H1 (cell line): ENCODE measurements around the gene TTC21A. TPM values are rescaled to one million over a fixed set of nuclear protein-coding genes. Genes with fewer than 3 reads are reported as not detected.

Experiments
- CTCF ChIA-PET: fragments of 300-600 bp; sonication (Branson Sonifier 250); formaldehyde crosslinking; loops from one replicate; lab custom pipeline; 2021; ENCODE audit not compliant: partially characterized antibody; lab: Charles Lee
- POLR2A ChIA-PET: fragments of 300-600 bp; sonication (Branson Sonifier 250); formaldehyde crosslinking; loops from one replicate; lab custom pipeline; 2021; ENCODE audit warnings: inconsistent platforms; ENCODE audit not compliant: partially characterized antibody; lab: Charles Lee
- DNase-seq, 2 experiments: peaks; one replicate each; pipeline versions ENCODE4 v3.0.0 to v3.0.0-alpha.2; 2010 to 2022; ENCODE audit warnings: low spot score in 2 of 2, low read depth in 1 of 2, mixed read lengths in 1 of 2
- FAIRE-seq: peaks from 2 replicates; lab custom pipeline; 2011; peaks lifted over from hg19 to GRCh38; lab: Jason Lieb, UNC
- H2AFZ ChIP-seq: 2 replicates; pipeline ENCODE4 v1.8.1; 2012; ENCODE audit warnings: low read length, inconsistent platforms
- H2AK5ac ChIP-seq: 2 replicates; pipeline ENCODE4 v1.6.1; 2013; ENCODE audit warnings: low read depth, low read length
- H2BK120ac ChIP-seq: replicated peaks from 2 replicates; pipeline ENCODE3; 2013; ENCODE audit warnings: low read depth, low read length, inconsistent platforms
- H2BK12ac ChIP-seq: 2 replicates; pipeline ENCODE4 v1.6.1; 2013; ENCODE audit warnings: low read depth, low read length
- H2BK15ac ChIP-seq: 2 replicates; pipeline ENCODE4 v1.6.1; 2013; ENCODE audit warnings: low read length
- H2BK20ac ChIP-seq: 2 replicates; pipeline ENCODE4 v1.6.1; 2013; ENCODE audit warnings: low read length
- H2BK5ac ChIP-seq: 2 replicates; pipeline ENCODE4 v1.6.1; 2013; ENCODE audit warnings: low read depth, low read length
- H3K14ac ChIP-seq: 2 replicates; pipeline ENCODE4 v1.6.1; 2013; ENCODE audit warnings: inconsistent platforms; ENCODE audit not compliant: insufficient read length
- H3K18ac ChIP-seq: 2 replicates; pipeline ENCODE4 v1.6.1; 2013; ENCODE audit warnings: low read length; ENCODE audit errors: extremely low read depth
- H3K23ac ChIP-seq: 2 replicates; pipeline ENCODE4 v1.6.1; 2013; ENCODE audit warnings: inconsistent platforms; ENCODE audit not compliant: insufficient read length
- H3K23me2 ChIP-seq: 2 replicates; pipeline ENCODE4 v1.6.1; 2013; ENCODE audit warnings: low read depth, low read length
- H3K27ac ChIP-seq: 2 replicates; pipeline ENCODE4 v1.6.1; 2011; ENCODE audit warnings: low read depth, low read length, inconsistent platforms
- H3K27me3 ChIP-seq, 4 experiments: replicated peaks in 1 of 4; 1 replicate in 1 of 4; 2 replicates in 3 of 4; pipeline versions ENCODE4 v1.6.1 to v1.8.1; 2011 to 2013; ENCODE audit warnings: low read length in 3 of 4, mild to moderate bottlenecking in 3 of 4, inconsistent platforms in 2 of 4, mixed read lengths in 2 of 4, moderate library complexity in 1 of 4; ENCODE audit not compliant: control insufficient read depth in 3 of 4, insufficient read depth in 3 of 4; ENCODE audit errors: extremely low read depth in 1 of 4
- H3K36me3 ChIP-seq, 4 experiments: 2 replicates each; pipeline versions ENCODE4 v1.6.1 to v1.8.1; 2011 to 2013; ENCODE audit warnings: mild to moderate bottlenecking in 4 of 4, low read length in 3 of 4, moderate library complexity in 2 of 4, control low read depth in 1 of 4, inconsistent platforms in 1 of 4; ENCODE audit not compliant: insufficient read depth in 4 of 4, control insufficient read depth in 2 of 4
- H3K4ac ChIP-seq: replicated peaks from 2 replicates; pipeline ENCODE3; 2013; ENCODE audit warnings: low read length, low read depth, mixed read lengths, inconsistent platforms; ENCODE audit not compliant: insufficient read length
- H3K4me1 ChIP-seq, 4 experiments: replicated peaks in 1 of 4; 1 replicate in 1 of 4; 2 replicates in 3 of 4; pipeline versions ENCODE4 v1.6.1 to v1.8.1; 2011 to 2013; ENCODE audit warnings: low read length in 3 of 4, inconsistent platforms in 2 of 4, mixed read lengths in 1 of 4; ENCODE audit not compliant: insufficient read depth in 4 of 4, control insufficient read depth in 3 of 4
- H3K4me2 ChIP-seq, 2 experiments: 2 replicates each; pipeline versions ENCODE4 v1.6.1 to v1.8.1; 2011 to 2013; ENCODE audit warnings: low read depth in 2 of 2, low read length in 2 of 2, control low read depth in 1 of 2, inconsistent platforms in 1 of 2, mild to moderate bottlenecking in 1 of 2; ENCODE audit not compliant: insufficient read depth in 1 of 2
- H3K4me3 ChIP-seq, 4 experiments: fragments of 200-600, 300-600 bp in 1 of 4; sonication (generic), shearing (Covaris generic), sonication (Bioruptor Twin) in 1 of 4; 2 replicates each; pipeline versions ENCODE4 v1.5.1 to v1.8.1; 2011 to 2016; ENCODE audit warnings: low read length in 4 of 4, low read depth in 3 of 4, control low read depth in 2 of 4, inconsistent platforms in 2 of 4, mild to moderate bottlenecking in 2 of 4, mixed read lengths in 1 of 4, moderate library complexity in 1 of 4; ENCODE audit not compliant: insufficient read depth in 2 of 4; ENCODE audit errors: extremely low read depth in 1 of 4
- H3K56ac ChIP-seq: replicated peaks from 2 replicates; pipeline ENCODE3; 2013; ENCODE audit warnings: low read depth, mild to moderate bottlenecking, mixed read lengths, low read length, inconsistent platforms; ENCODE audit not compliant: insufficient read length
- H3K79me1 ChIP-seq: 2 replicates; pipeline ENCODE4 v1.6.1; 2013; ENCODE audit warnings: low read depth, low read length, control low read depth
- H3K79me2 ChIP-seq, 2 experiments: 2 replicates each; pipeline versions ENCODE4 v1.6.1 to v1.8.1; 2012 to 2013; ENCODE audit warnings: low read length in 2 of 2, mild to moderate bottlenecking in 2 of 2, inconsistent platforms in 1 of 2; ENCODE audit not compliant: insufficient read depth in 2 of 2, control insufficient read depth in 1 of 2
- H3K9ac ChIP-seq, 4 experiments: replicated peaks in 1 of 4; 1 replicate in 1 of 4; 2 replicates in 3 of 4; pipeline versions ENCODE4 v1.6.1 to v1.8.1; 2011 to 2013; ENCODE audit warnings: low read depth in 3 of 4, low read length in 3 of 4, control low read depth in 2 of 4, mild to moderate bottlenecking in 2 of 4, moderate library complexity in 2 of 4, inconsistent platforms in 1 of 4; ENCODE audit errors: extremely low read depth in 1 of 4
- H3K9me3 ChIP-seq, 2 experiments: 2 replicates each; pipeline versions ENCODE4 v1.6.1 to v1.8.1; 2012 to 2013; ENCODE audit warnings: mild to moderate bottlenecking in 2 of 2, moderate library complexity in 2 of 2, control low read depth in 1 of 2, inconsistent platforms in 1 of 2, low read depth in 1 of 2, low read length in 1 of 2, mixed read lengths in 1 of 2; ENCODE audit not compliant: insufficient read depth in 2 of 2
- H4K20me1 ChIP-seq, 2 experiments: replicated peaks in 1 of 2; 2 replicates each; pipeline versions ENCODE3 to v1.8.1; 2011 to 2013; ENCODE audit warnings: inconsistent platforms in 2 of 2, low read length in 2 of 2, mild to moderate bottlenecking in 1 of 2; ENCODE audit not compliant: insufficient read depth in 2 of 2, control insufficient read depth in 1 of 2
- H4K5ac ChIP-seq: 2 replicates; pipeline ENCODE4 v1.6.1; 2013; ENCODE audit warnings: low read length, low read depth, mixed read lengths, inconsistent platforms; ENCODE audit not compliant: insufficient read length
- H4K8ac ChIP-seq: 2 replicates; pipeline ENCODE4 v1.8.0; 2013; ENCODE audit warnings: mild to moderate bottlenecking, moderate library complexity, low read length, inconsistent platforms; ENCODE audit not compliant: insufficient read depth; ENCODE audit errors: extremely low read depth
- H4K91ac ChIP-seq: replicated peaks from 2 replicates; pipeline ENCODE3; 2013; ENCODE audit warnings: low read length, mixed read lengths, inconsistent platforms; ENCODE audit not compliant: insufficient read length
- CEBPB ChIP-seq: IDR thresholded peaks from 2 replicates; pipeline ENCODE4 v1.6.1; 2012; ENCODE audit warnings: low read depth, low read length
- CHD2 ChIP-seq: IDR thresholded peaks from 2 replicates; pipeline ENCODE4 v1.6.1; 2012; ENCODE audit warnings: low read length, improper control_type of control experiment
- HDAC2 ChIP-seq, 2 experiments: fragments of 300-600 bp in 1 of 2; sonication (generic) in 1 of 2; IDR thresholded peaks; 2 replicates each; pipeline ENCODE4 v1.6.1; 2011 to 2012; ENCODE audit warnings: low read depth in 2 of 2, low read length in 2 of 2, mild to moderate bottlenecking in 2 of 2, moderate library complexity in 2 of 2, borderline replicate concordance in 1 of 2, inconsistent platforms in 1 of 2
- KDM5A ChIP-seq: fragments of 200-600 bp; IDR thresholded peaks from 2 replicates; pipeline ENCODE4 v1.7.1; 2012; ENCODE audit warnings: mild to moderate bottlenecking, low read length, inconsistent platforms, mixed read lengths
- PHF8 ChIP-seq: fragments of 200-600 bp; sonication (generic); conservative IDR thresholded peaks from 2 replicates; pipeline ENCODE4 v1.7.1; 2012; ENCODE audit warnings: low read depth, mild to moderate bottlenecking, inconsistent platforms, low read length, moderate library complexity
- SP1 ChIP-seq: IDR thresholded peaks from 2 replicates; pipeline ENCODE4 v1.6.1; 2011; ENCODE audit warnings: low read depth, low read length
- SUZ12 ChIP-seq: fragments of 200-600 bp; sonication (generic); IDR thresholded peaks from 2 replicates; pipeline ENCODE4 v1.6.1; 2012; ENCODE audit warnings: mild to moderate bottlenecking, inconsistent platforms, low read length, moderate library complexity, mixed read lengths
- TEAD4 ChIP-seq: IDR thresholded peaks from 2 replicates; pipeline ENCODE4 v1.6.1; 2012; ENCODE audit warnings: low read depth, low read length, inconsistent platforms, mixed read lengths
- WGBS, 2 experiments: shearing (Covaris generic) in 1 of 2; methylation state at CpG; one replicate each; pipeline versions ENCODE4 v1.1.6 to v1.1.7; 2013 to 2015; ENCODE audit warnings: low lambda C conversion rate in 2 of 2, mixed read lengths in 2 of 2, inconsistent platforms in 1 of 2, low coverage in 1 of 2, missing lambda C conversion rate in 1 of 2; ENCODE audit not compliant: insufficient replicate concordance in 2 of 2, insufficient coverage in 1 of 2, insufficient read length in 1 of 2; ENCODE audit errors: extremely low coverage in 1 of 2, missing lambda C conversion rate in 1 of 2; 5-methylcytosine and 5-hydroxymethylcytosine counted together
- polyA plus RNA-seq, 7 experiments: library from polyadenylated mRNA; depleted of rRNA in 3 of 7; stranded (reverse) in 5 of 7; unstranded in 2 of 7; fragments of >200 nt in 5 of 7; fragments of 200-250 nt in 2 of 7; gene quantifications; 1 replicate in 5 of 7; 2 replicates in 1 of 7; 4 replicates in 1 of 7; pipeline versions ENCODE4 v1.2.1 to v1.2.3, GENCODE V29; 2011 to 2013; ENCODE audit warnings: missing spikeins in 2 of 7, mixed read lengths in 2 of 7
- total RNA-seq: library from RNA; stranded (reverse); fragmentation: NEBNext Ultra II Directional; extraction: Animal tissue kit (Norgen Biotek cat#: 25700); gene quantifications from 2 replicates; pipeline ENCODE4 v1.2.1, GENCODE V29; 2021

Gene TTC21A
- total and polyA plus RNA-seq, 2 of the 8 experiments (the other 6 are each of a cell fraction or from before 2014, with no cell fraction given): 2.3 to 2.8 TPM

- Histone ChIP-seq H3K18ac (no peak overlapping the region), H3K79me1 (no peaks in the 10 kb centered on the region), H4K5ac (no peak overlapping the region)
- no peak for FAIRE-seq
- no peak for TF ChIP-seq PHF8
- TF ChIP-seq TEAD4: no peak
- no peak for TF ChIP-seq CHD2
- no peak for TF ChIP-seq HDAC2 (IDR thresholded peaks at IDR 0.05; ENCODE audit: borderline replicate concordance in 1 of 2, low read depth in 2 of 2, low read length in 2 of 2)
- TF ChIP-seq SUZ12: no peak
- no peak for TF ChIP-seq SP1
- TF ChIP-seq KDM5A: no peak
- TF ChIP-seq CEBPB: no peak
- TF ChIP-seq, all 59 proteins: peak for 0
- no peak overlapping the region for H2BK5ac ChIP-seq
- H3K4me2 ChIP-seq: no peak overlapping the region
- no peak overlapping the region for H2BK15ac ChIP-seq
- no peaks in the 10 kb centered on the region for H3K23me2 ChIP-seq
- no peak overlapping the region for H2BK12ac ChIP-seq
- H2AK5ac ChIP-seq: no peak overlapping the region
- no peak for DNase-seq
- H2AFZ ChIP-seq: no peak overlapping the region
- H4K20me1 ChIP-seq: no peaks in the 10 kb centered on the region
- H4K8ac ChIP-seq: no peak overlapping the region
- no peak overlapping the region for H3K4ac ChIP-seq
- no peak overlapping the region for H2BK20ac ChIP-seq
- no peak overlapping the region for H4K91ac ChIP-seq
- no peaks in the 10 kb centered on the region for H3K27me3 ChIP-seq
- no peaks in the 10 kb centered on the region for H3K36me3 ChIP-seq
- no peak overlapping the region for H3K56ac ChIP-seq
- H3K14ac ChIP-seq: no peak overlapping the region
- 0 out of 7 replicates have a peak, but pooled peaks cover 0 to 3% (median 0%) of the 10 kb centered on the region in 4 experiments for H3K4me1 ChIP-seq
- 95% methylated on average over 7 of the region's 7 CpGs; no CpG with 5 or more reads in 1 of the 2 experiments for WGBS, 2 experiments
- no peak overlapping the region for H3K9ac ChIP-seq
- CTCF ChIA-PET: interaction anchor here (1.3 to 20.0 kb wide), 8 partner anchors 22 to 163 kb away, joined by 3 to 496 read pairs (median 68); partner anchors contain the start of genes CX3CR1, GORASP1, TTC21A and XIRP1
- no peak overlapping the region for H3K27ac ChIP-seq
- no peak overlapping the region for H3K23ac ChIP-seq
- H3K79me2 ChIP-seq: no peaks in the 10 kb centered on the region
- POLR2A ChIA-PET: interaction anchor here (1.6 kb wide), 1 partner anchor 23 kb away, joined by 4 read pairs; no protein-coding TSS in a partner anchor
- no peak overlapping the region for H2BK120ac ChIP-seq
- H3K9me3 ChIP-seq: no peaks in the 10 kb centered on the region
- H3K4me3 ChIP-seq: no peak overlapping the region
Observed at GRCh38 chr3:39128951-39129350, 21.5 kb downstream of the TTC21A start.
